Mucosa of stomach (tissue), 1 donor: ENCODE measurements around the gene FBXL13.

Source experiments
- H3K27me3 ChIP-seq: one replicate; pipeline ENCODE4 v1.7.0; 2013; ENCODE audit warnings: mild to moderate bottlenecking, low read length; ENCODE audit not compliant: control insufficient read depth, insufficient read depth
- H3K36me3 ChIP-seq: one replicate; pipeline ENCODE4 v1.7.0; 2013; ENCODE audit warnings: low read length; ENCODE audit not compliant: control insufficient read depth, insufficient read depth
- H3K4me1 ChIP-seq: one replicate; pipeline ENCODE4 v1.7.0; 2013; ENCODE audit warnings: mild to moderate bottlenecking, low read length; ENCODE audit not compliant: control insufficient read depth, insufficient read depth
- H3K4me3 ChIP-seq: one replicate; pipeline ENCODE4 v1.7.0; 2013; ENCODE audit warnings: low read length
- H3K9ac ChIP-seq: one replicate; pipeline ENCODE4 v1.7.0; 2013; ENCODE audit warnings: mild to moderate bottlenecking, low read length, moderate library complexity
- H3K9me3 ChIP-seq: one replicate; pipeline ENCODE4 v1.7.0; 2013; ENCODE audit warnings: mild to moderate bottlenecking, low read length, moderate library complexity; ENCODE audit not compliant: control insufficient read depth
- donor health status: Pancreatic carcinoma.

FBXL13 gene

GRCh38 chr7:102896585-102896984 lies 178.0 kb downstream of the FBXL13 start:
- Histone ChIP-seq H3K4me3 (no peak overlapping the region), H3K9me3 (no peaks in the 10 kb centered on the region), H3K9ac (no peak overlapping the region), H3K4me1 (no peaks in the 10 kb centered on the region), H3K36me3 (no peaks in the 10 kb centered on the region), H3K27me3 (no peaks in the 10 kb centered on the region)

GRCh38 chr7:102895602-102896001 lies 179.0 kb downstream of the FBXL13 start:
- no peaks in the 10 kb centered on the region for H3K9me3 ChIP-seq
- no peaks in the 10 kb centered on the region for H3K36me3 ChIP-seq
- H3K27me3 ChIP-seq = no peaks in the 10 kb centered on the region
- H3K9ac ChIP-seq = no peak overlapping the region
- no peak overlapping the region for H3K4me3 ChIP-seq
- no peaks in the 10 kb centered on the region for H3K4me1 ChIP-seq

- Histone ChIP-seq H3K9ac (no peak overlapping the region), H3K27me3 (no peaks in the 10 kb centered on the region), H3K4me1 (peaks cover 9% of the 10 kb centered on the region)
Observed at GRCh38 chr7:102892631-102893278, 181.8 kb downstream of the FBXL13 start.

GRCh38 chr7:102891693-102892261 lies 182.8 kb downstream of the FBXL13 start:
- Histone ChIP-seq H3K4me3 (no peak overlapping the region), H3K4me1 (peaks cover 9% of the 10 kb centered on the region), H3K9ac (no peak overlapping the region), H3K9me3 (no peaks in the 10 kb centered on the region), H3K27me3 (no peaks in the 10 kb centered on the region), H3K36me3 (no peaks in the 10 kb centered on the region)

More at GRCh38 chr7:102892631-102893278, 181.8 kb downstream of the FBXL13 start:
- no peaks in the 10 kb centered on the region for H3K36me3 ChIP-seq
- H3K9me3 ChIP-seq = no peaks in the 10 kb centered on the region
- no peak overlapping the region for H3K4me3 ChIP-seq

GRCh38 chr7:102890971-102891692 lies 183.5 kb downstream of the FBXL13 start:
- Histone ChIP-seq H3K9me3 (no peaks in the 10 kb centered on the region), H3K36me3 (no peaks in the 10 kb centered on the region), H3K4me3 (no peak overlapping the region), H3K9ac (no peak overlapping the region), H3K27me3 (no peaks in the 10 kb centered on the region), H3K4me1 (peaks cover 9% of the 10 kb centered on the region)

- Histone ChIP-seq H3K27me3 (no peaks in the 10 kb centered on the region), H3K9ac (no peak overlapping the region), H3K4me1 (peaks cover 9% of the 10 kb centered on the region), H3K36me3 (no peaks in the 10 kb centered on the region), H3K4me3 (no peak overlapping the region), H3K9me3 (no peaks in the 10 kb centered on the region)
Observed at GRCh38 chr7:102890292-102890970, 184.2 kb downstream of the FBXL13 start.

GRCh38 chr7:102889851-102890250 lies 184.7 kb downstream of the FBXL13 start:
- peaks cover 9% of the 10 kb centered on the region for H3K4me1 ChIP-seq

GRCh38 chr7:102888561-102889233 lies 185.9 kb downstream of the FBXL13 start:
- Histone ChIP-seq H3K9ac (no peak overlapping the region), H3K4me3 (no peak overlapping the region), H3K36me3 (no peaks in the 10 kb centered on the region), H3K4me1 (peaks cover 9% of the 10 kb centered on the region), H3K27me3 (no peaks in the 10 kb centered on the region), H3K9me3 (no peaks in the 10 kb centered on the region)

More at GRCh38 chr7:102889851-102890250, 184.7 kb downstream of the FBXL13 start:
- no peak overlapping the region for H3K9ac ChIP-seq
- no peak overlapping the region for H3K4me3 ChIP-seq
- no peaks in the 10 kb centered on the region for H3K36me3 ChIP-seq
- H3K9me3 ChIP-seq = no peaks in the 10 kb centered on the region
- no peaks in the 10 kb centered on the region for H3K27me3 ChIP-seq

GRCh38 chr7:102883098-102883860 lies 191.3 kb downstream of the FBXL13 start:
- Histone ChIP-seq H3K36me3 (no peaks in the 10 kb centered on the region), H3K27me3 (no peaks in the 10 kb centered on the region), H3K4me1 (peaks cover 8% of the 10 kb centered on the region), H3K9me3 (no peaks in the 10 kb centered on the region), H3K4me3 (peak overlapping the region; percentile 9), H3K9ac (no peak overlapping the region)

GRCh38 chr7:102875700-102876295 lies 198.8 kb downstream of the FBXL13 start:
- no peak overlapping the region for H3K9ac ChIP-seq
- no peak overlapping the region for H3K4me3 ChIP-seq
- H3K4me1 ChIP-seq = peaks cover 35% of the 10 kb centered on the region
- no peaks in the 10 kb centered on the region for H3K36me3 ChIP-seq
- H3K9me3 ChIP-seq = no peaks in the 10 kb centered on the region
- H3K27me3 ChIP-seq = no peaks in the 10 kb centered on the region

GRCh38 chr7:102874966-102875365 lies 199.6 kb downstream of the FBXL13 start:
- Histone ChIP-seq H3K27me3 (no peaks in the 10 kb centered on the region), H3K4me1 (peaks cover 35% of the 10 kb centered on the region), H3K4me3 (no peak overlapping the region), H3K36me3 (no peaks in the 10 kb centered on the region), H3K9ac (no peak overlapping the region), H3K9me3 (no peaks in the 10 kb centered on the region)
